Endothelial cell of umbilical vein (primary cell): Measurements from ENCODE around the gene PLXNA4. TPM values are rescaled to one million over a fixed set of nuclear protein-coding genes. Genes with fewer than 3 reads are reported as not detected.

Source experiments
- BruUV-seq: library from RNA; stranded (reverse); fragments of 400-500 nt; replicated peaks from 2 replicates; lab custom pipeline; 2021; lab: Mats Ljungman, UMichigan
- CTCF ChIA-PET: fragments of 300-600, 350-600 bp; sonication (Branson Sonifier 250); formaldehyde crosslinking; loops from one replicate; lab custom pipeline; 2021; ENCODE audit warnings: antibody characterized with exemption, inconsistent platforms; lab: Charles Lee
- POLR2A ChIA-PET: fragments of 300-600, 350-600 bp; sonication (Branson Sonifier 250); formaldehyde crosslinking; loops from one replicate; lab custom pipeline; 2021; ENCODE audit warnings: antibody characterized with exemption, inconsistent platforms; lab: Charles Lee
- DNase-seq: peaks from one replicate; pipeline ENCODE4 v3.0.0-alpha.2; 2011; ENCODE audit warnings: low read depth, low spot score
- FAIRE-seq: peaks from 2 replicates; lab custom pipeline; 2011; peaks lifted over from hg19 to GRCh38; lab: Jason Lieb, UNC
- H2AFZ ChIP-seq: 2 replicates; pipeline ENCODE4 v1.6.0; 2012; ENCODE audit warnings: low read depth, low read length, control low read depth, inconsistent platforms
- H3K27ac ChIP-seq: 2 replicates; pipeline ENCODE4 v1.5.1; 2011; ENCODE audit warnings: low read depth, mild to moderate bottlenecking, control low read depth, low read length, moderate library complexity; ENCODE audit not compliant: insufficient read depth
- H3K27me3 ChIP-seq, 2 experiments: 2 replicates each; pipeline versions ENCODE4 v1.6.0 to v1.6.1; 2011; ENCODE audit warnings: low read length in 2 of 2, mixed read lengths in 1 of 2; ENCODE audit not compliant: control insufficient read depth in 2 of 2, insufficient read depth in 2 of 2
- H3K36me3 ChIP-seq, 2 experiments: 2 replicates in 1 of 2; 3 replicates in 1 of 2; pipeline ENCODE4 v1.5.1; 2011; ENCODE audit warnings: low read length in 2 of 2, mild to moderate bottlenecking in 1 of 2, moderate library complexity in 1 of 2; ENCODE audit not compliant: control insufficient read depth in 2 of 2, insufficient read depth in 2 of 2; ENCODE audit errors: extremely low read depth in 1 of 2
- H3K4me1 ChIP-seq: 3 replicates; pipeline ENCODE4 v1.5.1; 2011; ENCODE audit warnings: mild to moderate bottlenecking, low read length; ENCODE audit not compliant: control insufficient read depth, insufficient read depth; ENCODE audit errors: extremely low read depth
- H3K4me2 ChIP-seq: 2 replicates; pipeline ENCODE4 v1.6.1; 2011; ENCODE audit warnings: low read length, control low read depth, mixed read lengths; ENCODE audit not compliant: insufficient read depth
- H3K4me3 ChIP-seq, 3 experiments: fragments of 200-600 bp in 1 of 3; sonication (generic), shearing (Covaris generic) in 1 of 3; replicated peaks in 1 of 3; 2 replicates each; pipeline ENCODE4 v1.5.1; 2011 to 2016; ENCODE audit warnings: control low read depth in 3 of 3, low read length in 3 of 3, mild to moderate bottlenecking in 2 of 3, inconsistent platforms in 1 of 3, low read depth in 1 of 3, moderate library complexity in 1 of 3; ENCODE audit not compliant: insufficient read depth in 1 of 3
- H3K79me2 ChIP-seq: 2 replicates; pipeline ENCODE4 v1.6.0; 2012; ENCODE audit warnings: low read length, inconsistent platforms; ENCODE audit not compliant: control insufficient read depth, insufficient read depth
- H3K9ac ChIP-seq: replicated peaks from 2 replicates; pipeline ENCODE3; 2011; ENCODE audit warnings: low read length, control low read depth; ENCODE audit not compliant: insufficient read depth; ENCODE audit errors: extremely low read depth
- H3K9me1 ChIP-seq: replicated peaks from 3 replicates; pipeline ENCODE4 v1.6.0; 2011; ENCODE audit warnings: mild to moderate bottlenecking, low read length; ENCODE audit not compliant: control insufficient read depth, insufficient read depth; ENCODE audit errors: extremely low read depth
- H3K9me3 ChIP-seq: replicated peaks from 2 replicates; pipeline ENCODE4 v1.5.1; 2012; ENCODE audit warnings: low read length, inconsistent platforms; ENCODE audit not compliant: control insufficient read depth, insufficient read depth
- H4K20me1 ChIP-seq: replicated peaks from 2 replicates; pipeline ENCODE3; 2011; ENCODE audit warnings: mild to moderate bottlenecking, low read length; ENCODE audit not compliant: control insufficient read depth, insufficient read depth; ENCODE audit errors: extremely low read depth
- EZH2 ChIP-seq: IDR thresholded peaks from 2 replicates; pipeline ENCODE4 v1.6.1; 2012; ENCODE audit warnings: borderline replicate concordance, low read depth, mild to moderate bottlenecking, moderate library complexity, low read length, inconsistent platforms; ENCODE audit not compliant: severe bottlenecking
- GATA2 ChIP-seq: IDR thresholded peaks from 2 replicates; pipeline ENCODE4 v1.7.0; 2011; ENCODE audit warnings: low read depth, mild to moderate bottlenecking, moderate library complexity, mixed read lengths, low read length; ENCODE audit not compliant: insufficient read length, insufficient read depth
- MYC ChIP-seq: IDR thresholded peaks from one replicate; pipeline ENCODE4 v1.6.1; 2011; ENCODE audit warnings: mild to moderate bottlenecking, low read depth, low read length
- POLR2A ChIP-seq: IDR thresholded peaks from 2 replicates; pipeline ENCODE4 v1.6.1; 2012; ENCODE audit warnings: low read depth, mild to moderate bottlenecking, control low read depth, low read length
- POLR2AphosphoS5 ChIP-seq: IDR thresholded peaks from 2 replicates; pipeline ENCODE4 v1.6.1; 2012; ENCODE audit warnings: low read depth, mild to moderate bottlenecking, control low read depth, low read length, moderate library complexity; ENCODE audit not compliant: insufficient read depth
- dilution Hi-C: fragments of 300-500 bp; cut with MboI; formaldehyde crosslinking; loops from one replicate; pipeline ENCODE4 v1.15.0; 2019; ENCODE audit warnings: low sequenced_read_pairs; ENCODE audit not compliant: extremely low pct_ligation_motif_present
- intact Hi-C: fragments of 100-400 bp; cut with micrococcal nuclease; formaldehyde crosslinking; loops from one replicate; pipeline ENCODE4 v1.10.0; 2022
- polyA plus RNA-seq, 4 experiments: library from polyadenylated mRNA; depleted of rRNA in 3 of 4; stranded (reverse) in 3 of 4; unstranded in 1 of 4; fragments of >200 nt; gene quantifications; 2 replicates each; pipeline versions ENCODE4 v1.2.1 to v1.2.3, GENCODE V29; 2011 to 2012; ENCODE audit warnings: missing spikeins in 1 of 4
- total RNA-seq: library from RNA; stranded (reverse); gene quantifications from 2 replicates; pipeline ENCODE4 v1.2.3, GENCODE V29; 2021
- TF ChIP-seq, protein P1 (sequence below): IDR thresholded peaks from 2 replicates; pipeline ENCODE4 v1.6.1; 2011; ENCODE audit not compliant: insufficient read depth, insufficient read length
- TF ChIP-seq, protein P2 (sequence below), 2 donors: IDR thresholded peaks; 1 replicate in 1 of 2; 2 replicates in 1 of 2; pipeline ENCODE4 v1.5.1; 2011; ENCODE audit warnings: low read length in 2 of 2, mild to moderate bottlenecking in 2 of 2, moderate library complexity in 2 of 2, control low read depth in 1 of 2, inconsistent platforms in 1 of 2, low read depth in 1 of 2; ENCODE audit not compliant: insufficient read depth in 1 of 2; ENCODE audit errors: extremely low read depth in 1 of 2

Gene PLXNA4
- total and polyA plus RNA-seq, 2 donors (not counting 3 experiments of a cell fraction or from before 2014, with no cell fraction given) = 12.1 to 20.4 TPM

- FAIRE-seq (no peak), DNase-seq (no peak)
- Histone ChIP-seq H3K9ac (no peak overlapping the region), H4K20me1 (no peaks in the 10 kb centered on the region), H3K27ac (no peak overlapping the region), H3K4me2 (no peak overlapping the region), H3K4me1 (no peaks in the 10 kb centered on the region), H3K9me1 (no peaks in the 10 kb centered on the region), H2AFZ (no peak overlapping the region), H3K4me3 (no peak overlapping the region), H3K36me3 (no peaks in the 10 kb centered on the region), H3K27me3 (peaks cover 7 to 11% of the 10 kb centered on the region in 2 experiments), H3K9me3 (no peaks in the 10 kb centered on the region), H3K79me2 (no peaks in the 10 kb centered on the region)
- CTCF ChIA-PET = interaction anchor here (0.9 to 1.4 kb wide), 2 partner anchors 11 to 246 kb away, joined by 3 to 5 read pairs; no protein-coding TSS in a partner anchor
- dilution Hi-C loops (no loop called here), intact Hi-C loops (no loop called here)
- TF ChIP-seq, protein P1, sequence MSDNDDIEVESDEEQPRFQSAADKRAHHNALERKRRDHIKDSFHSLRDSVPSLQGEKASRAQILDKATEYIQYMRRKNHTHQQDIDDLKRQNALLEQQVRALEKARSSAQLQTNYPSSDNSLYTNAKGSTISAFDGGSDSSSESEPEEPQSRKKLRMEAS = no peak
- TF ChIP-seq MYC (no peak), EZH2 (no peak), GATA2 (no peak), POLR2A (no peak), POLR2AphosphoS5 (no peak)
- TF ChIP-seq, protein P2, sequence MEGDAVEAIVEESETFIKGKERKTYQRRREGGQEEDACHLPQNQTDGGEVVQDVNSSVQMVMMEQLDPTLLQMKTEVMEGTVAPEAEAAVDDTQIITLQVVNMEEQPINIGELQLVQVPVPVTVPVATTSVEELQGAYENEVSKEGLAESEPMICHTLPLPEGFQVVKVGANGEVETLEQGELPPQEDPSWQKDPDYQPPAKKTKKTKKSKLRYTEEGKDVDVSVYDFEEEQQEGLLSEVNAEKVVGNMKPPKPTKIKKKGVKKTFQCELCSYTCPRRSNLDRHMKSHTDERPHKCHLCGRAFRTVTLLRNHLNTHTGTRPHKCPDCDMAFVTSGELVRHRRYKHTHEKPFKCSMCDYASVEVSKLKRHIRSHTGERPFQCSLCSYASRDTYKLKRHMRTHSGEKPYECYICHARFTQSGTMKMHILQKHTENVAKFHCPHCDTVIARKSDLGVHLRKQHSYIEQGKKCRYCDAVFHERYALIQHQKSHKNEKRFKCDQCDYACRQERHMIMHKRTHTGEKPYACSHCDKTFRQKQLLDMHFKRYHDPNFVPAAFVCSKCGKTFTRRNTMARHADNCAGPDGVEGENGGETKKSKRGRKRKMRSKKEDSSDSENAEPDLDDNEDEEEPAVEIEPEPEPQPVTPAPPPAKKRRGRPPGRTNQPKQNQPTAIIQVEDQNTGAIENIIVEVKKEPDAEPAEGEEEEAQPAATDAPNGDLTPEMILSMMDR (IDR thresholded peaks at IDR 0.05; ENCODE audit: extremely low read depth in 1 of 2, insufficient read depth in 1 of 2, low read depth in 1 of 2, low read length in 2 of 2) = no peak
- POLR2A ChIA-PET = no interaction called here
- BruUV-seq = no TSS peak
These were observed 471.2 kb downstream of the PLXNA4 start for GRCh38 chr7:132105096-132105495.
